ENCODE data around the gene NKAIN1. TPM values are rescaled to one million over a fixed set of nuclear protein-coding genes. Genes with fewer than 3 reads are reported as not detected.

The NKAIN1 gene
- total RNA-seq, 2 donors from 2014 or later, result 0.51 to 0.73 TPM

- DNase-seq (ENCODE audit: low spot score), result no peak
- Histone ChIP-seq H3K4me1 (replicated peaks) (no peaks in the 10 kb centered on the region), H3K36me3 (no peaks in the 10 kb centered on the region), H3K27ac (no peak overlapping the region), H3K9me3 (no peaks in the 10 kb centered on the region), H3K4me3 (no peak overlapping the region), H3K27me3 (replicated peaks; ENCODE audit: insufficient read depth) (no peaks in the 10 kb centered on the region)
- intact Hi-C loops (cut with DNase I), result loop anchor here (5.0 kb wide), 1 partner anchor 98 kb away; no protein-coding TSS in a partner anchor
- TF ChIP-seq CTCF (IDR thresholded peaks at IDR 0.05) (no peak), POLR2AphosphoS5 (IDR thresholded peaks at IDR 0.05) (no peak), POLR2A (IDR thresholded peaks at IDR 0.05) (no peak)
- WGBS, result 72% methylated on average over 8 of the region's 9 CpGs
Observed at GRCh38 chr1:31159869-31160611, 79.6 kb downstream of the NKAIN1 start.

- 93% methylated on average over 2 of the region's 2 CpGs for WGBS
- Histone ChIP-seq H3K27ac (no peak overlapping the region), H3K4me3 (no peak overlapping the region), H3K27me3 (replicated peaks; ENCODE audit: insufficient read depth) (no peaks in the 10 kb centered on the region), H3K9me3 (no peaks in the 10 kb centered on the region), H3K36me3 (no peaks in the 10 kb centered on the region), H3K4me1 (replicated peaks) (no peaks in the 10 kb centered on the region)
- intact Hi-C loops (cut with DNase I), result loop anchor here (5.0 kb wide), 1 partner anchor 97 kb away; no protein-coding TSS in a partner anchor
- TF ChIP-seq POLR2AphosphoS5 (IDR thresholded peaks at IDR 0.05) (no peak), CTCF (IDR thresholded peaks at IDR 0.05) (no peak), POLR2A (IDR thresholded peaks at IDR 0.05) (no peak)
- DNase-seq (ENCODE audit: low spot score), result no peak
Observed at GRCh38 chr1:31159323-31159722, 80.4 kb downstream of the NKAIN1 start.

GRCh38 chr1:31155216-31155806 lies 84.4 kb downstream of the NKAIN1 start:
- H3K27ac ChIP-seq, result peak overlapping the region; percentile 82 to 93
- no peaks in the 10 kb centered on the region for H3K27me3 ChIP-seq (replicated peaks; ENCODE audit: insufficient read depth)
- H3K9me3 ChIP-seq, result no peaks in the 10 kb centered on the region
- H3K4me1 ChIP-seq (replicated peaks), result no peaks in the 10 kb centered on the region
- H3K4me3 ChIP-seq, result peak overlapping the region; percentile 71 to 81
- TF ChIP-seq CTCF (IDR thresholded peaks at IDR 0.05) (peak in 3 of 4 experiments; percentile 27 to 51 (median 47)), POLR2AphosphoS5 (IDR thresholded peaks at IDR 0.05) (no peak), POLR2A (IDR thresholded peaks at IDR 0.05) (peak; percentile 9)
- intact Hi-C loops (cut with DNase I), result loop anchor here (5.0 kb wide), 1 partner anchor 93 kb away; no protein-coding TSS in a partner anchor
- H3K36me3 ChIP-seq, result no peaks in the 10 kb centered on the region
- under 1% methylated on average over 40 of the region's 46 CpGs for WGBS
- peak; percentile 43 for DNase-seq (ENCODE audit: low spot score)

- H3K36me3 ChIP-seq, result no peaks in the 10 kb centered on the region
- H3K4me1 ChIP-seq (replicated peaks), result no peaks in the 10 kb centered on the region
- H3K27me3 ChIP-seq (replicated peaks; ENCODE audit: insufficient read depth), result no peaks in the 10 kb centered on the region
- H3K9me3 ChIP-seq, result no peaks in the 10 kb centered on the region
- no peak for TF ChIP-seq CTCF (IDR thresholded peaks at IDR 0.05)
- peak; percentile 57 for TF ChIP-seq POLR2AphosphoS5 (IDR thresholded peaks at IDR 0.05)
- TF ChIP-seq POLR2A (IDR thresholded peaks at IDR 0.05), result peak; percentile 33
- H3K4me3 ChIP-seq, result peak overlapping the region; percentile 71 to 81
- peak overlapping the region; percentile 82 to 93 for H3K27ac ChIP-seq
- peak; percentile 90 for DNase-seq (ENCODE audit: low spot score)
- 10% methylated on average over 19 of the region's 51 CpGs for WGBS
- intact Hi-C loops (cut with DNase I), result loop anchor here (5.0 kb wide), 1 partner anchor 92 kb away; no protein-coding TSS in a partner anchor
Observed at GRCh38 chr1:31154632-31155215, 85.0 kb downstream of the NKAIN1 start.

Measured in prostate gland (tissue), 2 donors.